GM18951 (cell line): ENCODE data around the gene CXCL10.

Source experiments
- POLR2A ChIP-seq: IDR thresholded peaks from 4 replicates; pipeline ENCODE4 v1.6.1; 2011; ENCODE audit warnings: mild to moderate bottlenecking; ENCODE audit not compliant: insufficient read length, insufficient read depth; ENCODE audit errors: extremely low read depth
- in situ Hi-C: fragments of 300-500 bp; cut with MboI; formaldehyde crosslinking; loops from one replicate; pipeline ENCODE4 v1.12.0; 2022; ENCODE audit warnings: low sequenced_read_pairs, mixed read lengths, inconsistent platforms; ENCODE audit not compliant: unreplicated experiment

CXCL10 gene

GRCh38 chr4:75992462-75992861 lies 30.8 kb downstream of the CXCL10 start:
- in situ Hi-C loops = no loop called here
- no peak for TF ChIP-seq POLR2A

GRCh38 chr4:75989846-75990528 lies 33.3 kb downstream of the CXCL10 start:
- TF ChIP-seq POLR2A = no peak
- in situ Hi-C loops = no loop called here

GRCh38 chr4:75985116-75985515 lies 38.2 kb downstream of the CXCL10 start:
- TF ChIP-seq POLR2A = no peak
- in situ Hi-C loops = no loop called here

GRCh38 chr4:75980576-75980975 lies 42.7 kb downstream of the CXCL10 start:
- in situ Hi-C loops = no loop called here
- TF ChIP-seq POLR2A = no peak

GRCh38 chr4:75976177-75976576 lies 47.1 kb downstream of the CXCL10 start:
- TF ChIP-seq POLR2A = no peak
- in situ Hi-C loops = no loop called here

DNA sequence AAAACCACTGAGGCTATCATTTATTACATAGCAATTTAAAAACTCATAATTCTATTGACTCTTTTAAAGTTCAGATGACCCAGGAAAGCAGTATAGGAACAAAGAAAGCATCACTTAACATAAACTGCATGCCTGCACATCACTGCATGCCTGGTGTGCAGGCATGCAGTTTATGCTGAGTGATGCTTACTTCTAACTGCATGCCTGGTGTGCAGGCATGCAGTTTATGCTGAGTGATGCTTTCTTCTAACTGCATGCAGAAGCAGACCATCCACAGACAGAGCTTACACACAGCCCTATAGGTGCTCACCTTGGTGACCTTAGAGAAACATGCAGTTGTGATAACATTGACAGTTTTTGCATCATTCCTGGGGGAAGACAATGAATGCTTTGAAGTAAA lies 49.5 kb downstream of the CXCL10 start:
- no peak for TF ChIP-seq POLR2A
- in situ Hi-C loops = no loop called here
